Measurements from ENCODE around the gene COL24A1.

DNA sequence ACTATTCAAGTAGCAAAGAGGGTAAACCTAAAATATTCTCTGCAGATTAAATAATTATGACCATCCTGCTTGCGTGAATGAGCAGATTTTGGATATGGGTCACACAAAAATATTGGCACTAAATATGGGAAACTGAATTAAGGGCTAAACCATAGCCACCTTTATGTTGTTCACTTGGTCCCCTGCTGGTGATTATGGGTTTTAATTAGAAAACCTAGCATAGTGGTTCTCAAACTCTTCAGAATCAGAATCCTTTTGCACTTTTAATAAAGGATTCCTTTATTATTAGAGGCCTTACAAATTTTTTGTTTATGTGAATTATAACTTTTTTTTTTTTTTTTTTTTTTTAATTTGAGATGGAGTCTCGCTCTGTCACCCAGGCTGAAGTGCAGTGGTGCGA is 409.8 kb downstream of the COL24A1 start:
- TF ChIP-seq EZH2 (IDR thresholded peaks at IDR 0.05; ENCODE audit: insufficient read depth, poor library complexity, severe bottlenecking) (no peak), EZH2phosphoT487 (IDR thresholded peaks at IDR 0.05; ENCODE audit: insufficient read depth, low read depth) (no peak)
